GM15510 (cell line): Measurements from ENCODE around the gene MED13L.

Experiments
- POLR2A ChIP-seq: IDR thresholded peaks from 3 replicates; pipeline ENCODE4 v1.6.1; 2011; ENCODE audit warnings: borderline replicate concordance; ENCODE audit not compliant: insufficient read length; ENCODE audit errors: extremely low read depth

MED13L gene

DNA sequence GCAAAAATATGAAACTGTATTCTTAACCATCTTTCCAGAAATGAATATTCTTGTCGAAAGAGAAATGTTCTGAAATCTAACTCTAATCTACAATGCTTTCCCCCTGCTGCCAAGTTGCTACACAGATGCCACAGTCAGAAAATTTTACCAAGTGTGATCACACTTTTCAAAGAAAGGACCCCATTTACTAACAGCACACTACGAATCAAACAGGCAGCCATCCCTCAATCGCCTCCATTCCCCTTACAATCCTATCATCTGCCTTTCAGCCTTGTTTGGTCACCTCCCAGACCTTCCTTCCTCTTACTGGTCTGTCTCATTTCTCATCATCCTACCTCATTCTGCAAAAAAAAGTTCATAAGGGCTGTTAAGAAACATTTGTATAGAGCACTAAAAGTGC is 190.1 kb downstream of the MED13L start:
- no peak for TF ChIP-seq POLR2A

DNA sequence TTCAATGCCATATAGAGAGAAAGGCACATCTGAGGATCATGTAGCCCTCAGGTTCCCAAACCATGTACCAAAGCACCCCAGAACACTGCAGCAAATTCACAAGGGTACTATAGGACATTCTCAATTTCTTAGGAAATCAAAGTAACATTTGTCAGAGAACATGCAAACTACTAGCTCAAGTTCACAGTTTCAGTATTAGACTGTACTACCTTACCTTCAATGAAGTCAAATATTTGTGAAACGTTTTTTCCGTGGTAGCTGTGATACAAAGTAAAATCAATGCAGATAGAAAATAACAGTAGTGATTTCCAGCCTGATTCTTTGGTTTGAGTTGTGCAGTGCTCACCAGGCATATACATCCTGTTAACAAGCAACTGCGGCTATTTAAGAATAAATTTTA is 197.1 kb downstream of the MED13L start:
- TF ChIP-seq POLR2A, result no peak

GRCh38 chr12:116078396-116078795 is 199.1 kb downstream of the MED13L start:
- TF ChIP-seq POLR2A, result no peak

- no peak for TF ChIP-seq POLR2A
These were observed 200.1 kb downstream of the MED13L start for GRCh38 chr12:116077431-116077830.

GRCh38 chr12:116076399-116076798 is 201.1 kb downstream of the MED13L start:
- no peak for TF ChIP-seq POLR2A

GRCh38 chr12:116074686-116075085 is 202.8 kb downstream of the MED13L start:
- no peak for TF ChIP-seq POLR2A

GRCh38 chr12:116071555-116072230 is 205.8 kb downstream of the MED13L start:
- no peak for TF ChIP-seq POLR2A

DNA sequence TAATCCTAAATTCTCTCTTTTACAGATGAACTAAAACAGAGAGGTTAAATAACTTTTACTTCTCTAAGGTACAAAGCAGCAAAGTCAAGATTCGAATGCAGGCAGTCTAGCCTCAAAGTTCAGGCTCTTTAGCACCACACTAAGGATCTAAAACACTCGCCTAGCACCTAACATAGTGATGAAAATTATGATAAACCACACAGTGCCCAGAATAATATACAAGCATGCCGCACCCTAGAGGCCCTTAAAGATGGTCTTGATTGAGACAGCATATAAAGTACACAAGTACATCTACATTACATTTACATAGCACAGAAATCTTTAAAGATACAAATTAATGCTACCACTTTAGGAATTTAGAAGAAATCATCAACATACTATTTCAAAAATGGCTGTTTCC is 207.0 kb downstream of the MED13L start:
- TF ChIP-seq POLR2A, result no peak

DNA sequence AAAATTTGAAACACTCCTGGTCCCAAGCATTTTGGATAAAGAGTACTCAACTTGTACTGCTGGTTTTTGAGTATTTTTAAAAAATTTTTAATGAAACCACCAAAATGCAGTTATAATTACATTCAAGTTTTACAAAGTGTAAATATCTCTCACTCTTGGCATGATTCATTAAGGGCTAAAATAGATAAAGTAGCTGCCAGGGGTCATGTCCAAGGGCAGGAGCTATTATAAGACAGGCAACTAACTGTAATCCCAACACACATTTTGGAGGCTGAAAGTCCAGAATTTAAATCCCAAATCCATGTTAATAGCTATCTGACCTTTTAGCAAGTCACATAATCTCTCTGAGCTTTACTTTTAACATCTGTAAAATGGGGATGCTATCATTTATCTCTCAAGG is 207.6 kb downstream of the MED13L start:
- TF ChIP-seq POLR2A, result no peak

GRCh38 chr12:116068853-116069252 is 208.6 kb downstream of the MED13L start:
- no peak for TF ChIP-seq POLR2A

DNA sequence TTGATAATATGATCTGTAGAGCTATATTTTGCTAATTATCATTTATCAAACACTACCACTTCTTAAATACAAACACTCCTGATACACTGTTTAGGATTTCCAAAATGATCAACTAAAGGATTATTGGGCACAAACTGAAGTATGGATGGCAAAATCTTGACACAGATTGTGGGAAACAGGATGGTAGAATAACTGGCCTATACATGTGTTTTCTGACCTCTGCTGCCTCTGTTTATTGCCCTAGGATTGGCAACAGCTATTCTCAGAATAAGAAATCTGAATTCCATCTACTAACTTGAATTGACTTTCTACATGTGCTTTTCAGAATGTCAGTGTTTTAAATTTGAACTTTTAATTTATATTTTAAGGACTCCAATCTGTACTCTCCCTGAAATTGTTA is 209.1 kb downstream of the MED13L start:
- TF ChIP-seq POLR2A, result no peak

DNA sequence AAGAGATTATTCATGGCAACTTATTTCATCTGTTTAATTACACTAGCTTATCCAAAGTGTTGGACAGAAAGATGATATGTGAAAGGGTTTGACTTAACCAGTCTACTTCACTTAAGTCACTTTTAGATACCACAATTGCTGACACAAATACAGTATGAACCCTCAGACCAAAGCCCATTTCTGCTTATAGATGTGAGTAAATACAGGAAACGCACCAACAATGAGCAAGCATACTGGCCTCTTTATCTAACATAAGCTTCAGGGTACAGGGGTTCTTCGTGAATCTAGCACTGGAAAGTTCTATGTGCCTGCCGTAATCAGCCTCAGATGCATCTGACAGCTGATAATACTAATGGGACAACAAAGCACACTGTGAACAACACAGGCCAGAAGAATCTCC is 209.6 kb downstream of the MED13L start:
- TF ChIP-seq POLR2A, result no peak

GRCh38 chr12:116066381-116067230 is 210.9 kb downstream of the MED13L start:
- TF ChIP-seq POLR2A, result no peak

GRCh38 chr12:116065606-116066005 is 211.9 kb downstream of the MED13L start:
- TF ChIP-seq POLR2A, result no peak

GRCh38 chr12:116064493-116064892 is 213.0 kb downstream of the MED13L start:
- TF ChIP-seq POLR2A, result no peak

- TF ChIP-seq POLR2A, result no peak
These were observed 214.8 kb downstream of the MED13L start for GRCh38 chr12:116062698-116063097.

DNA sequence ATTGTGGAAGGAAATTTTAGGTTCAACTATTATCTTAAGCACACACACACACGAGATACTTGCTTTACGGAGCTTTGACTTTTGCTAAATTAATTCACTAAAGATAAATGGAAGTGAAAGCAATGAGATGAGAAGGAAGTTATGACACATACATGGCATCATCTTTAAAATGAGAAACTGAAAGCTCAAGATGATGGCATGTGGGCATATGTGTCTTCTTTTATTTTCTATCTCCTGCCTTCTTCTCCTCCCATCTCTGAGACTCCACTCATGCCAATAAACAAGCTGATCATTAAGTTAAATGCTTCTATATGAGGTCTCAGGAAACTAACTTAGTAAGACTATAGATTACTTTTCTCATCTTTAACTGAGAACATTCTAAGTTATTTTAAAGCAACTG is 216.7 kb downstream of the MED13L start:
- no peak for TF ChIP-seq POLR2A

- TF ChIP-seq POLR2A, result no peak
These were observed 217.6 kb downstream of the MED13L start for GRCh38 chr12:116059904-116060303.
